Stimulated activated CD4-positive, alpha-beta T cell treated with anti-CD3 and anti-CD28 coated beads, TNF-alpha, amount 100 ng/mL, for 1 hour (primary cell): Measurements from ENCODE around the gene POLR2F.
"Not testable (repeated sequence)": the region's sequence is repeated elsewhere in the genome, so short reads cannot be mapped to it uniquely, and the experiment has no call there.

Source experiments
- DNase-seq, 3 donors: peaks; one replicate each; pipeline ENCODE4 v3.0.0-alpha.2; 2020; ENCODE audit warnings: low read depth in 3 of 3, low spot score in 1 of 3

Gene POLR2F

GRCh38 chr22:37953062-37953436 is 450 bp upstream of the POLR2F start:
- DNase-seq = no peak

DNA sequence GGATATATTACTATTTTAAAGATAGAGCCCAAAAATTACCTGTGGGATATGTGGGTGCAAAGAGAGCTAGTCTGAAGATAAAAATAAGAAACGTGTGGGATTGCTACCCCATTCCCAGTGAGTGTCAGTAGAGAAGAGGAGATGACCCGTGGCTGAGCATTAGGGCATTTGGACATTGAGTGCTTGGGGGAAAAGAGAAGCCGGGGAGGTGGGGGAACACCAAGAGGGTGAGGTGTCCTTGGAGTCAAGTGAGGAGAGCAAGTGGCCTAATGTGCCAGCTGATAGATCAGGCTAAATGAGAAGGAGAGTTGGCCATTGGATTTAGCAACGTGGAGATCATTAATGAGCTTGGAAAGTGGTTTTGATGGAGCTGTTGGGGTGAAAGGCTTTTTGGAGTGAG is 1.2 kb downstream of the POLR2F start:
- no peak for DNase-seq

GRCh38 chr22:37955825-37956397 is 2.4 kb downstream of the POLR2F start:
- not testable (repeated sequence) for DNase-seq

GRCh38 chr22:37957232-37957631 is 3.7 kb downstream of the POLR2F start:
- no peak for DNase-seq

GRCh38 chr22:37959231-37959825 is 5.8 kb downstream of the POLR2F start:
- no peak for DNase-seq

- DNase-seq = no peak
Measured at GRCh38 chr22:37961062-37961461, 7.6 kb downstream of the POLR2F start.

DNA sequence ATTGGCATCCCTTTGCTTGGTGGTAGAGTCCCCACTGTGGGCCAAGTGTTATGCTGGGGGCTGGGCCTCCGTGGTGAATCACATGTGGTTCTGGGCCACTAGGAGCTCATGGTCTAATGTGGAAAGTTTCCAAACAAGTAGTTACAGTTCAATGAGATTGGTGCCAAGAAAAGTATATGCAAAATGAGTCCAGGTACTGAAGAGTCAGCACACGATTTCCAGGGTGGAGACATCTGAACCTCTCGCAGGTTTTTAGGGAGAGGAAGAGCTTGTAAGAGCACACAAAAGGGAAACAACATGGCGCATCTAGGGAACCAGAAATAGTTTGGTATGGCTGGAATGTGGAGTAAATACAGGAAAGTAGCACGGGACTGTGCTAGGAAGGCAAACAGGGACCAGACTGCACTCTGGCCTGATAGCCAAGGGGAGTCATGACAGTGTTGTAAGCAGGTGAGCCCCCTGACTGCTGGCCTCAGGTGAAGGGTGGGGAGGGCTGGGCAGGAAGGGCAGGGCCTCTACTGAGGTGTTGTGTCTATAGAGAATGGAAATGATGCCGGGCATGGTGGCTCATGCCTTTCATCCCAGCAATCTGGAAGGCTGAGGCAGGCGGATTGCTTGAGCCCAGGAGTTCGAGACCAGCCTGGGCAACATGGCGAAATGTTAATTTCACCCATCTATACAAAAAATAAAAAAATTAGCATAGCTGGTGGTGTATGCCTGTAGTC is 12.6 kb downstream of the POLR2F start:
- DNase-seq = no peak

GRCh38 chr22:37967147-37967546 is 13.6 kb downstream of the POLR2F start:
- no peak for DNase-seq

DNA sequence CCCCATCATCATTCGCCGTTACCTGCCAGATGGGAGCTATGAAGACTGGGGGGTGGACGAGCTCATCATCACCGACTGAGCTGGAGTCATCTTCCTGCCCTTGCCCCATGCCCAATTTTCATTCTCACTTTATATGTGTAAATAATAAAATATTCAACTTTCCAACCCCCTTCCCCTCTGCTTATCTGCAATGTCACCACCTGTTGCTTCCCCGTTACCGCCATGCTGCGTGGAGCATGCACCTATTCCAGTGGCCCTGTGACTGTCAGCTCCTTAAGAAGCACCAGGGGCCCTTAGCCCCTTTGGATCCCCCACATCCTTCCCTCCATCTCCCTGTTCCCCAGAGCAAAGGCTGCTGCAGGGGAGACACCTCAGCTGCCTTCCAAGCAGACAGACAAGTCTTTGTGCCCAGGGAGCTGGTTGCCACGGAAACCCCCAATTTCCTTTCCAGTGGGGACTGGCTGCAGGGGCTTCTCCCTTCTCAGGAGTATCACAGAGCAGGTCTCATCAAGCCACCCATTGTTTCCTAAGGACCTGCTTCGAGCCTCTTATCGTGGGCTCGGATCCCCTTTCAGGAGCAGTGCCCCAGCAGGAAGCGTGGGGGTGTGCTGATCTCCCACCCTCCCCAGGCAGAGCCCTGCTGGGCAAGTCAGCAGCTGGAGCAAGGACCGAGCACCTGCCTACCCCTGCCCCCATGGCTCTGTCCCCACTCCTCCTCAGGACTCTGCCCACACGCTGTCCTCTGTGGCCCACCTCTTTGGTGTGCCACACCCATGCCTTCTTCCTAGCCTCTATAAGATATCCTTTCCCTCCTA is 14.3 kb downstream of the POLR2F start:
- DNase-seq = no peak

DNA sequence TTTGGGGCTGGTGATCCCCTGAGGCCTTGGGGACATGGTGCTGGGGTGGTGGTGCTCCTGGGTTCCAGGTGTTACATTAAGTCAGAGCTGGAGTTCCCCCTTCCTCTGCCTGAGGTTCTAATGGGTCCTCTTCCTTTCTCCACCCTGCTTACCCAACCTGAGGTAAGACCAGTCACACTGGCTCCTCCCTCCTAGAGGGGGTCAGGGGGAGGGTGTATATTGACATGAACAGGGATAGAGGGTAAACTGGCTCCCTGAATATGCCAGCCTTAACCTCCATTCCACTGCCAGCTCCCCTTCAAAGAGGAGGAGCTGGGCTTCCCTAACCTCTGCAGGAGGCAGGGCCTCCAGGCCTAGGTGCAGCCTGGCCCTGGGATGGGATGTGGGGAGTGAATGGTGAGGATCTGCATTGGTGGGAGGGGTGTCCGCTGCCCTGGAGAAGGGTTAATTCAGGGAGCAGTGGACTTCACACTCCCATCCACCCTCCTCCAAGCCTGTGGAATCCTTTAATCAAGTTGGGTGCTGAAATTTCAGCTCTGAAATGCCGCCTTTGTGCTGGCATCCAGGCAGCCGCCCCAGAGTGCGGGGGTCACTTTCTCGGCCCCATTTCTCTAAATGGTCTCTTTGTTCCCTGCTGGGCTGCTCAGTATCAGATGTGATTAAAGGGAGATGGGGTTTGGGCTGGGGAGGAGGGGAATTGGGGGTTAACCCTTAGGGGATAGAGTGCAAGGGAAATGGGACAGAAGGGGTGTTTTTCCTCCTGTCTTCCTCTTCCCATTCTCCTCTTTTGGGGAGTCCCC is 15.2 kb downstream of the POLR2F start:
- DNase-seq = no peak

- DNase-seq = no peak
Measured at GRCh38 chr22:37970864-37971263, 17.4 kb downstream of the POLR2F start.

DNA sequence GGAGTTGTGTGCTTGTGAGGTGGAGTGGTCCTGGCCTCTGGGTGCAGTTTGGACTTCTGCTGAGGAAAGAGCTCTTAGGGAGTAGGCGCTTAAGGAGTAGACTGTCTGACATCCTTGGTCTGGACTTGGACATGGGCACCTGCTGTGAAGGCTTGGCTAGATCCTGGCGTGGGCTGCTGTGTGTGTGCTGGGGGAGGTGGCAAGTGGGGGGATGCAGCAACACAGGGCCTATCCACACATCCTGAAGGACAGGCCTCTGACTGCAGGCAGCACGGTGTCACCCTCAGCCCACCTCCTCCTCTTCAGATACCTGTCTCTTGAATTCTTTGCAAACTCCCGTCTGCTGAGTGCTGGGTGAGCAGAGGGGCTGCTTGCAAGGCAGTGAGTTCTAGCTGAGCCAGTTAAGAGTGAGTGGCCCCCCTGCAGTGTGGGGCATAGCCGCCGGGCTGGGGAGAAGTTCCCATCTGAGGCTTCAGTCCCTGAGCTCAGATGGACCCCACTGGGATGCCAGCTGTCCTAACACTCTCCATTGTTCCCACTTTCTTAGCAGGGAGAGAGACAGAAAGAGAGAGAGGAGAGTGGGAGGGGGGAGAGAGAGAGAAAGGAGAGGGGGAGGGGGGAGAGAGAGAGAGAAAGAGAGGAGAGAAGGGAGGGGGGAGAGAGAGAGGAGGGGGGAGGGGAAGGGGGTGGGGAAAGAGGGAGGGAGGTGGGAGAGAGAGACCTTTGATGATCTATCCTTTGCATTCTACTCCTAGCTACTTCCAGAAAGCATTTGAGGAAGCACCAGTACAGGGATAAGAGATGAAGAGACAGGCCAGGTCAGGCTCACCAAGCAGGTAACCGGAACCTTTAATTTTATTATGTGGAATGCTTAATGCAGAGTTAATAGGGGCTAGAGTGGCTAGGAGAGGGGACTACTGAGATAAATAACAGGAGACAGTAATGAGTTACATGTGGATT is 18.3 kb downstream of the POLR2F start:
- no peak for DNase-seq

GRCh38 chr22:37972527-37972926 is 19.0 kb downstream of the POLR2F start:
- DNase-seq = no peak

DNA sequence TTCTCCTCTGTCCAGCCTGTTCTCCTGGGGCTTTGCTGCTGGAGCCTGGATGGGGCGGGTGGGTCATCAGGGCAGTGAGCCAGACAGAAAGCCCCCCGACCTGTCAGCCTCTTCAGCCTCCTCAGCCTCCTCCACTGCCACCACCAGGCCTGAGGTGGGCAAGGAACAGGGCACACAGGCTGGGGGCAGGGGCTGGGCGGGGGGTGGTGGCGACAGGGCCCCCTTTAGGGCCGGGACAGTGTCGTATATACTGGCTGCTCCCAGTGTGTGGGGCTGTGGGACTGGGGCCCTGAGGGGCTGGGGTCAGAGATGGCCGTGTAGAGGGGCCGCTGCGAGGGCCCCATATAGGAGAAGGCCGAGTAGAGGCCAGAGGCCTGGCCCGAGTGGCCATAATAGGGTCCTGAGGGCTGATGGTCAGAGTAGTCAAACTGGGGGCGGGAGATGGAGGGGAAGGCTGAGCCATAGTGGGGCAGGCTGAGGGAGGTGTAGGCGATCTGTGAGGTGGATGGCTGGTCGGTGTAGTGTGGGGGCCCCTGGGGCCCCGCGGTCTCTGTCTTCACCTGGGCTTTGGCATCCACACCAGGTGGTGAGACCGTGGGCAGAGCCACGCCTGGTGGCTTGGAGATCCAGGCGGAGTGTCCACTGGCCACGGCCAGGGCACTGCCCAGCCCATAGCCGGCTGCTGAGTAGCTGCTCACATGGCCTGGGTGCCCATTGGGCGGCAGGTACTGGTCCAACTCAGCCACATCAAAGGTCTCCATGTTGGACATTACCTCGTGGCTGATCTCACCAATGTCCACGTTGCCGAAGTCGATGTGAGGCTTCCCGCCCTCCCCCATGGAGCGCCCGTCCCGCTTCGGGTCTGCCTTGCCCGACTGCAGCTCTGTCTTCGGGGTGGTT is 20.0 kb downstream of the POLR2F start:
- no peak for DNase-seq

DNA sequence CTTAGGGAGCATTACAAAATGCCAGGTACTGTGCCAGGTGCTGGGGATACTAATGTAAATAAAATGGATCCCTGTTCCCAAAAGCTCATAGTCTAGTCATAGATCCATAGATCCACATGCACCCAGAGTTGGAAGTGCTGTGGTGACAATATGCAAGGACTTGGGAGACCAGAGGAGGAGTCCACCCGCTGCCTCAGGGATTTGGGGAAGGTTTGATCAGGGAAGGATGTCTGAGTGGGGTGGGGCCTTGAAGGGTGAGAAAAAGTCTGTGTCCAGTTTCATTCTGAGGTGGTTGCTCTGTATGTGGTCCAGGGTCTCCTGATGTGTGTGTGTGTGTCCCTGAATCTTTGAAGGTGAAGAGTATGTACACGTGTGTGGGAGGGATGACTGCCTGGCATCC is 21.7 kb downstream of the POLR2F start:
- no peak for DNase-seq

DNA sequence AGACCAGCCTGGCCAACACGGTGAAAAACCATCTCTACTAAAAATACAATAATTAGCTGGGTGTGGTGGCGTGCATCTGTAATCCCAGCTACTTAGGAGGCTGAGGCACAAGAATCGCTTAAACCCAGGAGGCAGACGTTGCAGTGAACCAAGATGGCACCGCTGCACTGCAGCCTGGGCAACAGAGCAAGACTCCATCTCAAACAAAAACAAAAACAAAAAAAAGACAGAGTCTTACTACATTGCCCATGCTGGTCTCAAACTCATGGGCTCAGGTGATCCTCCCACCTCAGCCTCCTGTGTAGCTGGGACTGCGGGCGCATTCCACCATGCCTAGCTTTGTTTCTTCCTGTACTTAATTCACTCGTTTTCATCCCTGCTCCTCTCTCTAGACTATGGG is 22.5 kb downstream of the POLR2F start:
- not testable (repeated sequence) for DNase-seq

DNA sequence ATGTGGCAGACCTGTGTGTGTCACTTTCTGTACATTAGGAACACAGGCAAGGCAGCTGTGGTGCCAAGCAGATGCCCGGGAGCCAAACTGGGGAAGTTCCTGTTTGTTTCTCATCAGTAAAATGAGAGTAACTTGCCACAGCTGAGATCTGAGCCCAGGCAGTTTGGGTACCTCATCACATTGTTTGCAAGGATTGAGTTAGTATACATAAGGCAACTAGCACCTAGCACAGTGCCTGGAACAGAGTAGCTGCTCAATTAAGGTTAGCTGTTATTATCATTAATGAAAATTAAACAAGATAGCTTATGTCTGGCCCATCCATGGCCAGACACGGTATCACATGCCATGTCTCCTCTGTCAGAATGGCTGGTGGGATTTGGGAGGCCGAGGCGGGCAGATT is 23.0 kb downstream of the POLR2F start:
- DNase-seq = no peak

GRCh38 chr22:37979782-37980181 is 26.3 kb downstream of the POLR2F start:
- DNase-seq = no peak
